Measurements from ENCODE around the gene DMD. TPM values are rescaled to one million over a fixed set of nuclear protein-coding genes. Genes with fewer than 3 reads are reported as not detected.

Gene DMD
- total RNA-seq: 4.2 and 8.9 TPM in 2 replicates

GRCh38 chrX:33211356-33212260 is at the start of gene DMD:
Gene DMD (minus strand): TSS chrX:33211549. CDS start chrX:33211312, 237 bp downstream.

GRCh38 chrX:31071725-31072124 is 2139.6 kb downstream of the DMD start, which contains the start of gene FTHL17:
Gene FTHL17 (minus strand): TSS chrX:31072041. CDS start chrX:31071953, 88 bp downstream.

